Measurements from ENCODE around the gene SPATA31D1.
"Not testable (repeated sequence)": the region's sequence is repeated elsewhere in the genome, so short reads cannot be mapped to it uniquely, and the experiment has no call there.

The SPATA31D1 gene

DNA sequence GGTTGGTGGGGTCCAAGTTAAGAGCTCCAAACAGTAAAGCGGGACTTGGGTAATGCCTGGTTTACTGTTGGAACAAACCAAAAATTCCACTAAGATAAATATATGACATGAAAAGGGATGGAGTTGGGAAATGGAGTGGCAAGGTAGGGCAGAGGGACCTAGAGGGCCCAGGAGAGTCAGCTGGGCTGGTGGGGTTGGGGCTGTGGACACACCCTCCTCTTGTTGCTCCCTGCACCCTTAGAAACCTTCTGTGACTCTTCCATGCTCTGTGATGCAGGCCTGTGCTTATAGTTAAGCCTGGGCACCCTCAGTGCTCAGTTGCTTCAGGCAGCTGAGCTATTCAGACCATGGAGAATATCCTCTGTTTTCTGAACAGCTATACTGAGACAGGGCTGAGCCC lies at the start of gene SPATA31D1:
SPATA31D1 (plus strand) TSS at position 301 of the 400 bp plus-strand sequence; CDS start at position 348, 47 bp downstream.
- DNase-seq (ENCODE audit: low read depth in 2 of 2) = not testable (repeated sequence)

DNA sequence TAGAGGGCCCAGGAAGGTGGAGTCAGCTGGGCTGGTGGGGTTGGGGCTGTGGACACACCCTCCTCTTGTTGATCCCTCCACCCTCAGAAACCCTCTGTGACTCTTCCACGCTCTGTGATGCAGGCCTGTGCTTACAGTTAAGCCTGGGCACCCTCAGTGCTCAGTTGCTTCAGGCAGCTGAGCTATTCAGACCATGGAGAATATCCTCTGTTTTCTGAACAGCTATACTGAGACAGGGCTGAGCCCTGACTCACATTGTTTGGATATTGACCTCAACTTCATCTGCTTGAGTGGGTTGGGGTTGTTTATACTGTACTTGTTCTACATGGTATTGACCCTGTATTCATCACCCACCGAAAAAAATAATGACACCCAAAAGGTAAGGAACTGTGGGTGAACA lies 45.2 kb upstream of the SPATA31D1 start, which contains the start of gene SPATA31D3:
SPATA31D3 (plus strand) TSS at position 108 of the 400 bp plus-strand sequence; CDS start at position 194, 86 bp downstream.
- not testable (repeated sequence) for DNase-seq (ENCODE audit: low read depth in 2 of 2)

- not testable (repeated sequence) for DNase-seq (ENCODE audit: low read depth in 2 of 2)
Observed at GRCh38 chr9:81948650-81949049, 39.9 kb upstream of the SPATA31D1 start.

GRCh38 chr9:81953096-81953495 lies 35.5 kb upstream of the SPATA31D1 start:
- DNase-seq (ENCODE audit: low read depth in 2 of 2) = no peak

- DNase-seq (ENCODE audit: low read depth in 2 of 2) = no peak
Observed at GRCh38 chr9:81955625-81956024, 32.9 kb upstream of the SPATA31D1 start.

GRCh38 chr9:81964218-81965171 lies 24.1 kb upstream of the SPATA31D1 start:
- no peak for DNase-seq (ENCODE audit: low read depth in 2 of 2)

DNA sequence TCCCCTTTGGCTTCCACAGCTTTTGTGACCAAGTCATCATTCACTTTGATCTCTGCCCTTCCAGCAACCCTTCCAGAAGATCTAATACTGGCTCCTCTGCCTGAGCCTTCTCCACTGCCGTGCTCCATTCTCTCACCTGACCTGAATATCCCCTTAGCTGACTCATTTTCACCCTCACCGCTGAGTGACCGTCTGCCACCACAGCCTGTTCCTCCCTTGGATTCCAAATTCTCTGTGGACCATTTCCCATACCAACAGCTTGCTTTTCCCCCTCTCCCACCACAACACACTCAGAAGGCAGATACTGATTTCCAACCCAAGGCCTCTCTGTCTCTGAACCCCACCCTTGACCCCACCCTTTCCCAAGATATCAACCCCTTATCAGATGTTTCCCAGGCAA lies 20.5 kb upstream of the SPATA31D1 start:
- no peak for DNase-seq (ENCODE audit: low read depth in 2 of 2)

GRCh38 chr9:81969971-81970370 lies 18.6 kb upstream of the SPATA31D1 start:
- DNase-seq (ENCODE audit: low read depth in 2 of 2) = no peak

DNA sequence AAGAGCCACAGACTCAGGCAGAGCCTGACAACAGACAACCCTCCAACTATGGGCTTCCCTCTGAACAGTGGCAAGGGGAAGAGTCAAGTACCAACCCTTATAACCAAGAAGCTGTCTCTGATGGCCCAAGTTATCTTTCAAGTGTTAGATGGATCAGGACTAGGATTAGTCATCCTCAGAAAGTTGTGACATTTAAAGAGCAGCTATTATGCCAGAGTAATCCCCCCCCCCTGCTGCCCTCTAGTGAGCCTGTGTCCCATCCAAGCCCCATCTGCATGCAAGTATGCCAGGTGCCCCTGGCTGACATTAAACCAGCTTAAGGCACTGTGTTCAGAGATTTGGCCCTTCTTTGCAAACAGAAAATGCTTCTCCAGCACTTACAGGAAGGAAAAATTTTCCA lies 16.8 kb upstream of the SPATA31D1 start:
- no peak for DNase-seq (ENCODE audit: low read depth in 2 of 2)

DNA sequence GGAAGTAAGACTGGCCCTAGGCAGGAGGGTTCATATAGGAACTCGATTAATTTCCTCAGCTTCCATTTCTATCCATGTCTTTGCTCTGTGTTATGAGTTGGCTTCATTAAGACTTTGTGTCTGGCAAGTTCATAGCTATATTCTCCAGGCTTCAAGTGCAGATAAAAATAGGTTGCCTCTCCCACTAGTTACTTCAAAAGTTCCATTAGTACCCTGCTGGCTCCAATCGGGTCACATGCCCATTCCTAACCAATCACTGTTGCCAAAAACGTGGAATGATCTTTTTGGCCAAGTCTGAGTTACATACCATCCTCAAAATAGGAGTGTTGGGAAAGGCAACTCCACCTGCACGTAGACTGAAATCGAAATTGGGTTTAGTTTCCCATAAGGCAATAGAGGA lies 13.8 kb upstream of the SPATA31D1 start:
- DNase-seq (ENCODE audit: low read depth in 2 of 2) = no peak

- DNase-seq (ENCODE audit: low read depth in 2 of 2) = no peak
Observed at GRCh38 chr9:81976351-81976750, 12.2 kb upstream of the SPATA31D1 start.

DNA sequence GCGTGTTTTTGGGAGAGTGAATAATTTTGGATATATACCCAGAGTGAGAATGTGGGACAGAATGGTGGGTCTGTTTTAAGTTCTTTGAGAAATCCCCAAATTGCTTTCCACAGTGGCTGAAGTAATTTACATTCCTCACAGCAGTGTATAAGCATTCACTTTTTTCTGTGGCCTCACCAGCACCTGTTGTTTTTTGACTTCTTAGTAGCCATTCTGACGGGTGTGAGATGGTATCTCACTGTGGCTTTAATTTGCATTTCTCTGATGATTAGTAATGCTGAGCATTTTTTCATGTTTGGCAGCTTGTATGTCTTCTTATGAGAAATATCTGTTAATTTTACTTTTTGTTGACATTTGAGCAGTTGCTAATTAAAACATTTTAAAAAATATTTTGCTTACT lies 9.4 kb upstream of the SPATA31D1 start:
- DNase-seq (ENCODE audit: low read depth in 2 of 2) = no peak

- no peak for DNase-seq (ENCODE audit: low read depth in 2 of 2)
Observed at GRCh38 chr9:81980568-81980967, 8.0 kb upstream of the SPATA31D1 start.

GRCh38 chr9:81981883-81982282 lies 6.7 kb upstream of the SPATA31D1 start:
- no peak for DNase-seq (ENCODE audit: low read depth in 2 of 2)

DNA sequence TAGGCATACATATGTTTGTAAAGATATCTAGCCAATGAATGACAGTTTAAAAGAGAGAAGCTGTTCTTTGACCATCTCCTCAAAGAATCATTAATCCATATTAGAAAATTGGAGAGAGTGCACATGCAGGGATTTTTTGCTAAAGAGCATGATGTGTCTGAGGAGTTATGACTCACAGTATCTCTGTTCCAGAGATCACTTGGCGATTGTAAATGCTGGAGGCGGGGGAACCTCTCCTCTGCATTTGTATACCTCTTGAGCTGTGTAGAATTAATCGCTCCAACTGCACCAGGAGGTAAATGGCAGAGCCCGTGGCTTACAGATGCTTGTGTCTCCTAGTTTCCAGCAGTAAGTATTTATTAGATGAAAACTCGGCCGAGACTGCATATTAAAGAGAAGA lies 3.6 kb upstream of the SPATA31D1 start:
- DNase-seq (ENCODE audit: low read depth in 2 of 2) = no peak

GRCh38 chr9:81986051-81986450 lies 2.5 kb upstream of the SPATA31D1 start:
- no peak for DNase-seq (ENCODE audit: low read depth in 2 of 2)

GRCh38 chr9:81989700-81990099 lies 1.1 kb downstream of the SPATA31D1 start:
- DNase-seq (ENCODE audit: low read depth in 2 of 2) = no peak

DNA sequence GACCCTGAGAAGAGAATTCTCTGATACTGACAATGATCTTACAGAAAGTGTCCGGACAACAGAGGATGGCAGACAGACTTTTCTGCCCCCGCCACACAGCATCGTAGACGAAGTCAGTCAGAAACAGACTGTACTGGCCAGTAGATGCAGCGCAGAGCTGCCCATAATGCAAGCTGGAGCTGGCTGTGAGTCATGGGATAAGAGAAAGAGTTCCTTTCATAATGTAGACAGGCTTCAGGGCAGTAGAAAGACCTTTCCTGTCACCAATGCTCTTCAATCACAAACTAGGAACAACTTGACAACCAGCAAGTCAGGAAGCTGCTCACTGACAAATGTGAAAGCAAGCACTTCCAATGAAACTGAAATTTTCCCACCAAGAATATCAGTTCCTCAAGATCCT lies 5.1 kb downstream of the SPATA31D1 start:
- DNase-seq (ENCODE audit: low read depth in 2 of 2) = no peak

DNA sequence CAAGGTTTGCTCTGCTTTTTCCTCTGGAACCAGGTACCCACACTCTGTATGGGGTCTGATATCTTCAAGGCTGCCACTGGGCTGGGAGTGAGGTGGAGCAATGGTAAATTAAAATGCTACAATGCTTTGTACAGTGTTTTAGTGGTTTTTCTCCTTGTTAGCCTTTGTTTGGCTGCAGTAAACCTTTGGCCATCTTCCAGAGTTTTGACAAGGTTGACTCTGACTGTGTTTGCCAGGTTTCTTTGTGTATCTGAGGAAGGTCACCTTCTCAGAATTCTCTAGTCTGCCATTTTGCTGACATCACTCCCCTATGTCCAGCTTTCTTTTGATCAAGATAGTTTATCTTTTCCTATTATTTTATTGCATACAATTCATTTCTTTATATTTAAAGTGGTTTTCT lies 11.2 kb downstream of the SPATA31D1 start:
- DNase-seq (ENCODE audit: low read depth in 2 of 2) = no peak

- DNase-seq (ENCODE audit: low read depth in 2 of 2) = no peak
Observed at GRCh38 chr9:82010711-82011110, 22.1 kb downstream of the SPATA31D1 start.

DNA sequence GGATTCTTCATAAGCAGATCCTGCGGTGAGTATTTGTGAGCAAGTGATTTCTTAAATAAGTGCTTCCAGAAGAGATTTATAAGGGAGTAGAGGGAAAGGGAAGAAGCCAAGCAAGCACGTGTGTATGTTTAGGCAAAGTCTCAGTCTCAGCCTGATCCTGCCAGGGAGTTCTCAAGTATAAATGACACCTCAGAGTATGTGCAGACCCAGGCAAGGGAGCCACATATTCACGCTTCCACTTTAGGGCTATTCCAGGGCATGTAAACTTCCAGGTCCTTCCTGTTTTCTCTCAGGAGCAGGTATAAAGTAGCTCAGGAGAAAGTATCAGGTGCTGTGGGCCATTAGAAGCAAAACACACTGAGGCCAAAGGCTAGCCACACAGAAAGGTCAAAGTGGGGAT lies 22.6 kb downstream of the SPATA31D1 start:
- no peak for DNase-seq (ENCODE audit: low read depth in 2 of 2)

- no peak for DNase-seq (ENCODE audit: low read depth in 2 of 2)
Observed at GRCh38 chr9:82012276-82012675, 23.7 kb downstream of the SPATA31D1 start.

DNA sequence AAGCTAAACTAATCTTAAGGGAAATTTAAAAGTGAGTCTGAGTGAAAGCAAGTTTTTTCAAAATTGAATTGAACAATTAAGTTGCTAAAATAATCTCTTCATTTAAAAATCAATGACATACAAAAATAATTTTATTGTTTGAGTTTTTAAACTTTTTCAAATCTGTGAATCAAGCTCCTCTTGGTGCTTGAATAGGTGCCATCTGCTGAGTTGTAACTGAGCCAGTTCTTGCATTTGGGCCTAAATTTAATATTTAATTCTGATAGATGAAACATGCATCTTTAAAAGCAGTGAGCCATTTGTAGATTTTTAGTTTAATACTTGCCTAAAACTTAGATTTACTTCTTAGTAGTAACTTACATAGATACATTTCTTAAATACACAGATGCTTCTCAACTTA lies 31.8 kb downstream of the SPATA31D1 start:
- no peak for DNase-seq (ENCODE audit: low read depth in 2 of 2)
